Neuronal stem cell (in vitro differentiated cells): ENCODE measurements around the gene RPL39.

Source experiments
- DNase-seq: peaks from one replicate; pipeline ENCODE4 v3.0.0-alpha.2; 2013; ENCODE audit warnings: low spot score
- H2AFZ ChIP-seq: one replicate; pipeline ENCODE4 v1.6.1; 2013; ENCODE audit warnings: mild to moderate bottlenecking, low read length, inconsistent platforms
- H2AK5ac ChIP-seq: 2 replicates; pipeline ENCODE4 v1.6.1; 2013; ENCODE audit warnings: low read depth, mild to moderate bottlenecking, inconsistent platforms, low read length, moderate library complexity, mixed read lengths
- H2BK120ac ChIP-seq: 2 replicates; pipeline ENCODE4 v1.6.1; 2013; ENCODE audit warnings: low read depth, mild to moderate bottlenecking, inconsistent platforms, low read length, moderate library complexity, mixed read lengths
- H2BK12ac ChIP-seq: one replicate; pipeline ENCODE4 v1.6.1; 2013; ENCODE audit warnings: low read length, inconsistent platforms
- H2BK15ac ChIP-seq: 2 replicates; pipeline ENCODE4 v1.6.1; 2013; ENCODE audit warnings: mild to moderate bottlenecking, low read length, inconsistent platforms, mixed read lengths
- H2BK5ac ChIP-seq: one replicate; pipeline ENCODE4 v1.6.1; 2013; ENCODE audit warnings: inconsistent platforms, mild to moderate bottlenecking, low read length, moderate library complexity
- H3K14ac ChIP-seq: one replicate; pipeline ENCODE4 v1.6.1; 2013; ENCODE audit warnings: low read length, inconsistent platforms
- H3K18ac ChIP-seq: 2 replicates; pipeline ENCODE4 v1.6.1; 2013; ENCODE audit warnings: low read length, inconsistent platforms
- H3K23ac ChIP-seq: 2 replicates; pipeline ENCODE4 v1.6.1; 2013; ENCODE audit warnings: low read depth, mild to moderate bottlenecking, mixed read lengths, low read length, inconsistent platforms; ENCODE audit not compliant: poor library complexity
- H3K27ac ChIP-seq: replicated peaks from 3 replicates; pipeline ENCODE4 v1.5.1; 2013; ENCODE audit warnings: low read length, inconsistent platforms
- H3K27me3 ChIP-seq, 3 experiments: 2 replicates each; pipeline ENCODE4 v1.6.1; 2013; ENCODE audit warnings: low read length in 3 of 3, mild to moderate bottlenecking in 2 of 3, inconsistent platforms in 1 of 3, low read depth in 1 of 3, mixed read lengths in 1 of 3, moderate library complexity in 1 of 3; ENCODE audit not compliant: control insufficient read depth in 3 of 3, insufficient read depth in 3 of 3
- H3K36me3 ChIP-seq, 2 donors: replicated peaks in 1 of 2; 2 replicates each; pipeline ENCODE4 v1.6.1; 2013; ENCODE audit warnings: low read length in 2 of 2; ENCODE audit not compliant: control insufficient read depth in 2 of 2, insufficient read depth in 2 of 2
- H3K4ac ChIP-seq: 2 replicates; pipeline ENCODE4 v1.6.1; 2013; ENCODE audit warnings: inconsistent platforms, mild to moderate bottlenecking, low read length, moderate library complexity
- H3K4me1 ChIP-seq, 2 donors: 1 replicate in 1 of 2; 2 replicates in 1 of 2; pipeline ENCODE4 v1.6.1; 2013; ENCODE audit warnings: low read length in 2 of 2, low read depth in 1 of 2; ENCODE audit not compliant: control insufficient read depth in 2 of 2, insufficient read depth in 1 of 2
- H3K4me2 ChIP-seq: one replicate; pipeline ENCODE4 v1.6.1; 2013; ENCODE audit warnings: mild to moderate bottlenecking, low read length, inconsistent platforms; ENCODE audit not compliant: insufficient read depth, poor library complexity, severe bottlenecking
- H3K4me3 ChIP-seq, 2 donors: 2 replicates each; pipeline ENCODE4 v1.5.1; 2013; ENCODE audit warnings: low read length in 2 of 2, mild to moderate bottlenecking in 2 of 2, inconsistent platforms in 1 of 2, moderate library complexity in 1 of 2
- H3K79me1 ChIP-seq: one replicate; pipeline ENCODE4 v1.6.1; 2013; ENCODE audit warnings: low read depth, mild to moderate bottlenecking, inconsistent platforms, low read length, moderate library complexity
- H3K9ac ChIP-seq: one replicate; pipeline ENCODE4 v1.6.1; 2013; ENCODE audit warnings: mild to moderate bottlenecking, low read depth, low read length, inconsistent platforms; ENCODE audit not compliant: poor library complexity
- H3K9me3 ChIP-seq, 2 donors: replicated peaks in 1 of 2; 2 replicates each; pipeline versions ENCODE3 to v1.6.1; 2013; ENCODE audit warnings: low read length in 2 of 2, mild to moderate bottlenecking in 2 of 2, inconsistent platforms in 1 of 2, low read depth in 1 of 2, mixed read lengths in 1 of 2, moderate library complexity in 1 of 2; ENCODE audit not compliant: control insufficient read depth in 2 of 2, insufficient read depth in 1 of 2
- H4K8ac ChIP-seq: one replicate; pipeline ENCODE4 v1.6.1; 2013; ENCODE audit warnings: low read depth, mild to moderate bottlenecking, inconsistent platforms, low read length, moderate library complexity
- H4K91ac ChIP-seq: one replicate; pipeline ENCODE4 v1.6.1; 2013; ENCODE audit warnings: low read length, low read depth, mild to moderate bottlenecking, inconsistent platforms; ENCODE audit not compliant: poor library complexity
- WGBS, 2 donors: extraction: QIAGEN DNeasy Blood & Tissue Kit; methylation state at CpG; one replicate each; pipeline ENCODE4 v1.1.7; 2013; ENCODE audit warnings: missing lambda C conversion rate in 2 of 2, mixed read lengths in 1 of 2; ENCODE audit not compliant: insufficient read length in 2 of 2, insufficient replicate concordance in 1 of 2; ENCODE audit errors: extremely low coverage in 2 of 2; 5-methylcytosine and 5-hydroxymethylcytosine counted together

RPL39 gene

DNA sequence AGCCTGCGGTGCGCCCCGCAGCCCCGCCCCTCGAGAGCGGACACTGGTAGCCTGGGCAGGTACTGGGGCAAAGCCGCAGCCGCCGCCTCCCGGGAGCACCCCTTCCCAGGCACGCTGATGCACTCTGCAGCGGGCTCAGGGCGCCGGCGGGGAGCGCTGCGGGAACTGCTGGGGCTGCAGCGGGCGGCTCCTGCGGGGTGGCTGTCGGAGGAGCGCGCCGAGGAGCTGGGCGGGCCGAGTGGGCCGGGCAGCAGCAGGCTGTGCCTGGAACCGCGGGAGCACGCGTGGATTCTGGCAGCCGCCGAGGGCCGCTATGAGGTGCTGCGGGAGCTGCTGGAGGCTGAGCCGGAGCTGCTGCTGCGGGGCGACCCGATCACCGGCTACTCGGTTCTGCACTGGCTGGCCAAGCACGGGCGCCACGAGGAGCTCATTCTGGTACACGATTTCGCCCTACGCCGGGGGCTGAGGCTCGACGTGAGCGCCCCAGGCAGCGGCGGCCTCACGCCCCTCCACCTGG, 32.6 kb downstream of the RPL39 start:
- WGBS, 2 donors: no CpG with 5 or more reads among the region's 54 CpGs
- peak overlapping the region; percentile 87 for H2AFZ ChIP-seq
- peaks cover 0 to 14% of the 10 kb centered on the region in 2 donors for H3K4me1 ChIP-seq
- peak overlapping the region; percentile 80 for H3K4me2 ChIP-seq
- H3K27me3 ChIP-seq: peaks cover 4 to 36% (median 6%) of the 10 kb centered on the region in 3 experiments
- H4K8ac ChIP-seq: no peak overlapping the region
- peak overlapping the region; percentile 38 to 77 for H3K4me3 ChIP-seq
- no peaks in the 10 kb centered on the region for H3K9me3 ChIP-seq
- H3K18ac ChIP-seq: no peak overlapping the region
- peak overlapping the region; percentile 73 for H3K23ac ChIP-seq
- no peak overlapping the region for H2BK12ac ChIP-seq
- no peak overlapping the region for H3K14ac ChIP-seq
- no peaks in the 10 kb centered on the region for H3K36me3 ChIP-seq
- no peak for DNase-seq
- no peak overlapping the region for H3K4ac ChIP-seq
- no peak overlapping the region for H2BK5ac ChIP-seq
- H2BK15ac ChIP-seq: no peak overlapping the region
- H3K27ac ChIP-seq: no peak overlapping the region
- H2BK120ac ChIP-seq: no peak overlapping the region
- no peaks in the 10 kb centered on the region for H3K79me1 ChIP-seq
- no peak overlapping the region for H2AK5ac ChIP-seq
- H3K9ac ChIP-seq: peak overlapping the region; percentile 44
- H4K91ac ChIP-seq: no peak overlapping the region

DNA sequence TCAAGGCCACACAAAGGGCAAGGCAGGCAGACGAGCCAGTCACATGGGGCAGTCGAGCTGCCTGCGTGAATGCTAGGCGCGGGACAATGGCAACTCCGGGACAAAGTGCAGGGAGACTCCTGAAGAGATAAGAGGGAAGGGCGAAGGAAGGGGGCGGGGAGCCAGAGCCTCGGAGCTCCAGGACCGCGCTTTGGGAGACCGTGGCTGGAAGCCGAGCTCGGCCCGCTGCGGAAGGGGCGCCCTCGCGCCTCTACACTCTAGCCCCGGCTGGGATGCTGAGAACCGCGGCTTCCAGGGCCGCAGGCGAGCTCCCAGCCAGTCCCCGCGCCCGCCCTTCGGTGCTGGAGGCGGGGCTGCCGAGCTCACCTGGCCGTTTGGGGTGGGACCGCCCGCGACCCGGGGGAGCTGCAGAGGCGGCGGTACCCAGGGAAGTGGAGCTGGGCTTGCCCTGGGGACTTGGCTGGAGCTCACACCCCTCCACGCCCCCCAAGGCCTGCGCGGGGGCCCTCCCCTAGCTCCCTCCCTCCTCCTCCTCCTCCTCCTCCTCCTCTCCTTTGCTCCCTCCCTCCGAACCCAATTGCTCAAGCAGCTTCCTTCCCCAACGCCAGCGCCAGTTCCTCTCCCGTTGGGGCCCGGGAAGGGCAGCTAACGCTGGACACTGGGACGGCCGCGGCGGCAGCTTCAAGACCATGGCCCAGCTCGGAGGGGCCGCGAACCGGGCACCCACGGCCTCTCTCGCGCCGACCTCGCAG, 33.3 kb downstream of the RPL39 start, which contains the start of gene SOWAHD:
Gene SOWAHD, plus strand, starts transcription at position 610 of the 752 bp plus-strand sequence. Its CDS starts 80 bp downstream, at position 690.
- H3K4me1 ChIP-seq: peaks cover 0 to 14% of the 10 kb centered on the region in 2 donors
- H4K8ac ChIP-seq: no peak within 1 kb of the TSS
- WGBS, 2 donors: no CpG with 5 or more reads among the region's 59 CpGs
- H3K18ac ChIP-seq: no peak within 1 kb of the TSS
- H3K4me2 ChIP-seq: peak within 1 kb of the TSS; percentile 80
- no peak within 1 kb of the TSS for H2BK12ac ChIP-seq
- peak within 1 kb of the TSS; percentile 21 for H3K14ac ChIP-seq
- no peak within 1 kb of the TSS for H4K91ac ChIP-seq
- no peak for DNase-seq
- H2BK5ac ChIP-seq: no peak within 1 kb of the TSS
- peaks cover 4 to 36% (median 6%) of the 10 kb centered on the region in 3 experiments for H3K27me3 ChIP-seq
- no peaks in the 10 kb centered on the region for H3K36me3 ChIP-seq
- peak within 1 kb of the TSS; percentile 73 for H3K23ac ChIP-seq
- H3K27ac ChIP-seq: no peak within 1 kb of the TSS
- no peak within 1 kb of the TSS for H3K4ac ChIP-seq
- no peaks in the 10 kb centered on the region for H3K79me1 ChIP-seq
- H2AK5ac ChIP-seq: no peak within 1 kb of the TSS
- no peak within 1 kb of the TSS for H2BK120ac ChIP-seq
- H3K9ac ChIP-seq: peak within 1 kb of the TSS; percentile 44
- peak within 1 kb of the TSS; percentile 38 to 77 for H3K4me3 ChIP-seq
- no peak within 1 kb of the TSS for H2BK15ac ChIP-seq
- peak within 1 kb of the TSS; percentile 87 for H2AFZ ChIP-seq
- H3K9me3 ChIP-seq: no peaks in the 10 kb centered on the region

DNA sequence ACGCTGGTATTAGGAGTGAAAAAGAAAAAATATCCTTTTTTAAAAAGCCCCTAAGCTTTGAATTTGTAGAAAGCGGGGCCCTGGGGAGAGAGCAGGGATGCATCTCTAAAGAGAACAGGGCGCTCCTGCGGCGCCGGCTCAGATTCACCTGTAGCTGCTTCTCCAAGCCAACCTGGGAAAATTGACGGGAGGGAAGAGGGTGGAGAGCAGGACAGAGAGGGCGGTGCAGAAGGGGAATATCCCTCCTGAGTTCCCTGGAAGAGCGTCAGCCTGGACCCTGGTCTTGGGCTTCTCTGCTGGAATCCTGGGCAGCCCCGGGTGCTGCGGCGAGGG, 33.8 kb downstream of the RPL39 start:
- Histone ChIP-seq H3K14ac (no peak overlapping the region), H4K8ac (no peak overlapping the region), H3K4me3 (peak overlapping the region; percentile 38 to 77), H3K27me3 (peaks cover 4 to 36% (median 6%) of the 10 kb centered on the region in 3 experiments), H3K4me1 (peaks cover 0 to 14% of the 10 kb centered on the region in 2 donors), H3K4ac (no peak overlapping the region), H2BK120ac (no peak overlapping the region), H3K4me2 (peak overlapping the region; percentile 80), H2BK12ac (no peak overlapping the region), H2AFZ (peak overlapping the region; percentile 87), H3K18ac (no peak overlapping the region), H3K9ac (no peak overlapping the region), H3K9me3 (no peaks in the 10 kb centered on the region), H3K36me3 (no peaks in the 10 kb centered on the region), H3K27ac (no peak overlapping the region), H3K23ac (peak overlapping the region; percentile 73), H2AK5ac (no peak overlapping the region), H2BK15ac (no peak overlapping the region), H4K91ac (no peak overlapping the region), H2BK5ac (no peak overlapping the region), H3K79me1 (no peaks in the 10 kb centered on the region)
- no peak for DNase-seq
- WGBS, 2 donors: no CpG with 5 or more reads among the region's 12 CpGs

DNA sequence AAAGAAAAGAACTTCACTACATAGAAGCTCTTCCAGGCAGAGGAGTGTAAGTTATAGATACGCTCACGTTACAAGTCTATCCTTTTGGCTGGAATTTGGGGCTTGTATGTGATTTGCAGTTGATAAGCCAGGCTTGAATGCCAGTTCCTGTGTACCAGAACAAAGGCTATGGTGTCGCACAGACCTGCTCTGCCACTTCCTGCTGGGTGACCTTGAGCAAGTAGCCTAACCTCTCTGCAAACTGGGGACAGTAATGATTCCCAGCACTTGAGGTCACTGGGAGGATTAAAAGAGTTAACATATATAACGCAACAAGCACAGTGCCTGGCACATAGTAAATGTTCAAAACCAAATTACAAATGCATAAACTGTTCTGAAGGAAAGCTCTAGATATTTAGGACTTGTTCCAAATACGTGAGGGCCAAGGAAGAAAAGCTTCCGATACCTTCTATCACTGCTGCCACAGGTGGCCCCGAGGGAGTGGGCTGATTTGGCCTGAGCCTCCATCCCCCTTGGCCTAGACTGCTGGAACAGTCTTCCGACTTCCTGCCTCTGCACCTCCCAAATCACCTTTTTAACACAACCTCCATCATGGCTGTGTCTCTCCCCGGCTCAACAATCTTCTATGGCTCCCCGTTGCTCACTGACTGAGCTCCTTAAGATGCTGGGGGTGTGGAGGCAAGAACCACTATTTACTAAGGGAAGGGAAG, 34.3 kb downstream of the RPL39 start:
- H4K8ac ChIP-seq: no peak overlapping the region
- H4K91ac ChIP-seq: no peak overlapping the region
- no peak overlapping the region for H3K18ac ChIP-seq
- H3K14ac ChIP-seq: no peak overlapping the region
- no peak overlapping the region for H3K9ac ChIP-seq
- no peak overlapping the region for H2BK15ac ChIP-seq
- DNase-seq: no peak
- no peaks in the 10 kb centered on the region for H3K36me3 ChIP-seq
- H3K23ac ChIP-seq: no peak overlapping the region
- H2AFZ ChIP-seq: peak overlapping the region; percentile 87
- peaks cover 4 to 36% (median 6%) of the 10 kb centered on the region in 3 experiments for H3K27me3 ChIP-seq
- no peak overlapping the region for H2AK5ac ChIP-seq
- no peak overlapping the region for H2BK120ac ChIP-seq
- no CpG with 5 or more reads among the region's 10 CpGs for WGBS, 2 donors
- no peak overlapping the region for H2BK5ac ChIP-seq
- H3K4ac ChIP-seq: no peak overlapping the region
- no peak overlapping the region for H2BK12ac ChIP-seq
- no peak overlapping the region for H3K27ac ChIP-seq
- peaks cover 0 to 14% of the 10 kb centered on the region in 2 donors for H3K4me1 ChIP-seq
- no peak overlapping the region for H3K4me2 ChIP-seq
- no peak overlapping the region for H3K4me3 ChIP-seq
- no peaks in the 10 kb centered on the region for H3K9me3 ChIP-seq
- H3K79me1 ChIP-seq: no peaks in the 10 kb centered on the region
